ENCODE results near the gene NFASC. TPM values are rescaled to one million over a fixed set of nuclear protein-coding genes. Genes with fewer than 3 reads are reported as not detected.

Gene NFASC
- total RNA-seq, 1 experiment from 2014 or later: 16.9 TPM

DNA sequence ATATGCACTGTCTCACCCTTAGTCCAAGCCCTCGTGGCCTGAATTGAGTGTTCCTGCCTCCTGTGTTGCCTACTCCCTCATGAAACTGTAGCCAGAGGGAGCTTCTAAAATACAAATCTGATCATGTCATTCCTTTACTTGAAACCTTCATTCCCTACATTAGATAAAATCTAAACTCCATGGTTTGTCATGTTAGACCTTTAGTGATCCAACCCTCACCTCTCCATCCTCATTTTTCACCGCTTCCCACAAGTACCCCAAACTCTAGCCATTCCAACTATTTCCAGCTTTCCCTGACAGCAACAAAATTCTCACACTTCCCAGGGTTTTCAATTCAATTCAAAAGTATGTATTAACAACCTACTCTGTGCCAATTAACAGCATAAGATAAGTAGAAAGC is 154.0 kb downstream of the NFASC start:
- CTCF ChIA-PET: no interaction called here
- H3K9me3 ChIP-seq (ENCODE audit: control insufficient read depth, insufficient read depth, low read depth, low read length): no peaks in the 10 kb centered on the region
- no peak overlapping the region for H3K4me3 ChIP-seq (ENCODE audit: low read depth in 2 of 2, low read length in 2 of 2)
- no peak for ATAC-seq
- DNase-seq (ENCODE audit: low read depth, low spot score): no peak
- intact Hi-C loops (cut with micrococcal nuclease; ENCODE audit: unreplicated experiment): no loop called here
- H3K27ac ChIP-seq (ENCODE audit: low read length): no peak overlapping the region
- TF ChIP-seq TCF7L2 (IDR thresholded peaks at IDR 0.05; ENCODE audit: low read depth, low read length) (no peak), POLR2AphosphoS5 (IDR thresholded peaks at IDR 0.05; ENCODE audit: low read depth, low read length) (no peak), SIN3A (IDR thresholded peaks at IDR 0.05; ENCODE audit: borderline replicate concordance, insufficient read depth, low read depth, low read length) (no peak)
- TF ChIP-seq, protein P1, sequence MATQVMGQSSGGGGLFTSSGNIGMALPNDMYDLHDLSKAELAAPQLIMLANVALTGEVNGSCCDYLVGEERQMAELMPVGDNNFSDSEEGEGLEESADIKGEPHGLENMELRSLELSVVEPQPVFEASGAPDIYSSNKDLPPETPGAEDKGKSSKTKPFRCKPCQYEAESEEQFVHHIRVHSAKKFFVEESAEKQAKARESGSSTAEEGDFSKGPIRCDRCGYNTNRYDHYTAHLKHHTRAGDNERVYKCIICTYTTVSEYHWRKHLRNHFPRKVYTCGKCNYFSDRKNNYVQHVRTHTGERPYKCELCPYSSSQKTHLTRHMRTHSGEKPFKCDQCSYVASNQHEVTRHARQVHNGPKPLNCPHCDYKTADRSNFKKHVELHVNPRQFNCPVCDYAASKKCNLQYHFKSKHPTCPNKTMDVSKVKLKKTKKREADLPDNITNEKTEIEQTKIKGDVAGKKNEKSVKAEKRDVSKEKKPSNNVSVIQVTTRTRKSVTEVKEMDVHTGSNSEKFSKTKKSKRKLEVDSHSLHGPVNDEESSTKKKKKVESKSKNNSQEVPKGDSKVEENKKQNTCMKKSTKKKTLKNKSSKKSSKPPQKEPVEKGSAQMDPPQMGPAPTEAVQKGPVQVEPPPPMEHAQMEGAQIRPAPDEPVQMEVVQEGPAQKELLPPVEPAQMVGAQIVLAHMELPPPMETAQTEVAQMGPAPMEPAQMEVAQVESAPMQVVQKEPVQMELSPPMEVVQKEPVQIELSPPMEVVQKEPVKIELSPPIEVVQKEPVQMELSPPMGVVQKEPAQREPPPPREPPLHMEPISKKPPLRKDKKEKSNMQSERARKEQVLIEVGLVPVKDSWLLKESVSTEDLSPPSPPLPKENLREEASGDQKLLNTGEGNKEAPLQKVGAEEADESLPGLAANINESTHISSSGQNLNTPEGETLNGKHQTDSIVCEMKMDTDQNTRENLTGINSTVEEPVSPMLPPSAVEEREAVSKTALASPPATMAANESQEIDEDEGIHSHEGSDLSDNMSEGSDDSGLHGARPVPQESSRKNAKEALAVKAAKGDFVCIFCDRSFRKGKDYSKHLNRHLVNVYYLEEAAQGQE (IDR thresholded peaks at IDR 0.05; ENCODE audit: insufficient read depth in 1 of 2, low read depth in 2 of 2, low read length in 1 of 2): no peak
- TF ChIP-seq, protein P2, sequence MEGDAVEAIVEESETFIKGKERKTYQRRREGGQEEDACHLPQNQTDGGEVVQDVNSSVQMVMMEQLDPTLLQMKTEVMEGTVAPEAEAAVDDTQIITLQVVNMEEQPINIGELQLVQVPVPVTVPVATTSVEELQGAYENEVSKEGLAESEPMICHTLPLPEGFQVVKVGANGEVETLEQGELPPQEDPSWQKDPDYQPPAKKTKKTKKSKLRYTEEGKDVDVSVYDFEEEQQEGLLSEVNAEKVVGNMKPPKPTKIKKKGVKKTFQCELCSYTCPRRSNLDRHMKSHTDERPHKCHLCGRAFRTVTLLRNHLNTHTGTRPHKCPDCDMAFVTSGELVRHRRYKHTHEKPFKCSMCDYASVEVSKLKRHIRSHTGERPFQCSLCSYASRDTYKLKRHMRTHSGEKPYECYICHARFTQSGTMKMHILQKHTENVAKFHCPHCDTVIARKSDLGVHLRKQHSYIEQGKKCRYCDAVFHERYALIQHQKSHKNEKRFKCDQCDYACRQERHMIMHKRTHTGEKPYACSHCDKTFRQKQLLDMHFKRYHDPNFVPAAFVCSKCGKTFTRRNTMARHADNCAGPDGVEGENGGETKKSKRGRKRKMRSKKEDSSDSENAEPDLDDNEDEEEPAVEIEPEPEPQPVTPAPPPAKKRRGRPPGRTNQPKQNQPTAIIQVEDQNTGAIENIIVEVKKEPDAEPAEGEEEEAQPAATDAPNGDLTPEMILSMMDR (IDR thresholded peaks at IDR 0.05): no peak
- no TSS peak for BruUV-seq (replicated peaks)
- POLR2A ChIA-PET: no interaction called here
- no peaks in the 10 kb centered on the region for H3K36me3 ChIP-seq (ENCODE audit: control insufficient read depth, insufficient read depth, low read length)
- peaks cover 9% of the 10 kb centered on the region for H3K27me3 ChIP-seq (ENCODE audit: control insufficient read depth, insufficient read depth, low read length)
- in situ Hi-C loops (cut with HindIII; ENCODE audit: low pct_unique_long_range_greater_than_20kb, low sequenced_read_pairs): no loop called here
- H3K4me1 ChIP-seq (ENCODE audit: control insufficient read depth, insufficient read depth, low read length): no peaks in the 10 kb centered on the region

DNA sequence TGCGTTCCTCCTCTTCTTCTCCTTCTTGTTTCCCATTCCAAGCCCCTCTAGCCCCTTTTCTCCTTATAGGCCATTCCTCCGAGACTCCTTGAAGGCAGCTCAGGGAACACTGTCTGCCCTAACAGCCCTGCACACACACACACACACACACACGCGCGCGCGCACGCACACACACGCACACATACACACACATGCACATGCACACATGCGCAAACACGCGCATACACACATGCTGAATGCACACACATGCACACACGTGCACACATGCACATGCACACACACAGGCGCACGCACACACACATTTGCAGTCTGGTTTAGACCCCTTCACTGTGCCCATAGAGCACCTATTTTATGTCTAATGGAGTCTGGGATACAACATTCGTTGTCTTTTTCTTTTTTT is 154.6 kb downstream of the NFASC start:
- H3K4me1 ChIP-seq (ENCODE audit: control insufficient read depth, insufficient read depth, low read length): no peaks in the 10 kb centered on the region
- ChIA-PET POLR2A (no interaction called here), CTCF (no interaction called here)
- TF ChIP-seq, protein P2 (IDR thresholded peaks at IDR 0.05): no peak
- TF ChIP-seq POLR2AphosphoS5 (IDR thresholded peaks at IDR 0.05; ENCODE audit: low read depth, low read length) (no peak), TCF7L2 (IDR thresholded peaks at IDR 0.05; ENCODE audit: low read depth, low read length) (no peak), SIN3A (IDR thresholded peaks at IDR 0.05; ENCODE audit: borderline replicate concordance, insufficient read depth, low read depth, low read length) (no peak)
- TF ChIP-seq, protein P1 (IDR thresholded peaks at IDR 0.05; ENCODE audit: insufficient read depth in 1 of 2, low read depth in 2 of 2, low read length in 1 of 2): no peak
- no peaks in the 10 kb centered on the region for H3K9me3 ChIP-seq (ENCODE audit: control insufficient read depth, insufficient read depth, low read depth, low read length)
- no peaks in the 10 kb centered on the region for H3K36me3 ChIP-seq (ENCODE audit: control insufficient read depth, insufficient read depth, low read length)
- intact Hi-C loops (cut with micrococcal nuclease; ENCODE audit: unreplicated experiment): no loop called here
- DNase-seq (ENCODE audit: low read depth, low spot score) (no peak), ATAC-seq (no peak)
- in situ Hi-C loops (cut with HindIII; ENCODE audit: low pct_unique_long_range_greater_than_20kb, low sequenced_read_pairs): no loop called here
- H3K27ac ChIP-seq (ENCODE audit: low read length): no peak overlapping the region
- no TSS peak for BruUV-seq (replicated peaks)
- no peak overlapping the region for H3K4me3 ChIP-seq (ENCODE audit: low read depth in 2 of 2, low read length in 2 of 2)
- peaks cover 9% of the 10 kb centered on the region for H3K27me3 ChIP-seq (ENCODE audit: control insufficient read depth, insufficient read depth, low read length)
